ENCODE measurements around the gene POLA2.

- TF ChIP-seq CTCF (IDR thresholded peaks at IDR 0.05; ENCODE audit: low read depth, low read length): no peak
- no peak for TF ChIP-seq POLR2A (IDR thresholded peaks at IDR 0.05; ENCODE audit: extremely low read depth, insufficient read length)
Measured at GRCh38 chr11:65242389-65242788, 19.4 kb upstream of the POLA2 start.
